A204.1 (cell line): ENCODE data around the gene PBX1.

Experiments
- FAIRE-seq: peaks from 2 replicates; lab custom pipeline; 2012; peaks lifted over from hg19 to GRCh38; lab: Jason Lieb, UNC

PBX1 gene

GRCh38 chr1:164761009-164761408 is 202.0 kb downstream of the PBX1 start:
- no peak for FAIRE-seq

- no peak for FAIRE-seq
Measured at GRCh38 chr1:164763098-164763497, 204.1 kb downstream of the PBX1 start.

GRCh38 chr1:164764333-164764732 is 205.3 kb downstream of the PBX1 start:
- FAIRE-seq = no peak

GRCh38 chr1:164765557-164765956 is 206.6 kb downstream of the PBX1 start:
- no peak for FAIRE-seq

GRCh38 chr1:164765992-164766720 is 207.2 kb downstream of the PBX1 start:
- FAIRE-seq = no peak

- no peak for FAIRE-seq
Measured at GRCh38 chr1:164767752-164768402, 208.9 kb downstream of the PBX1 start.

- FAIRE-seq = no peak
Measured at GRCh38 chr1:164768619-164769018, 209.6 kb downstream of the PBX1 start.

- no peak for FAIRE-seq
Measured at GRCh38 chr1:164769486-164770130, 210.6 kb downstream of the PBX1 start.

- FAIRE-seq = no peak
Measured at GRCh38 chr1:164770131-164770529, 211.1 kb downstream of the PBX1 start.

GRCh38 chr1:164771041-164771618 is 212.1 kb downstream of the PBX1 start:
- no peak for FAIRE-seq

GRCh38 chr1:164771619-164772361 is 212.8 kb downstream of the PBX1 start:
- FAIRE-seq = no peak

- FAIRE-seq = no peak
Measured at GRCh38 chr1:164772635-164773034, 213.7 kb downstream of the PBX1 start.

GRCh38 chr1:164773102-164773501 is 214.1 kb downstream of the PBX1 start:
- FAIRE-seq = no peak

GRCh38 chr1:164774413-164774812 is 215.4 kb downstream of the PBX1 start:
- FAIRE-seq = no peak

GRCh38 chr1:164774819-164775654 is 216.1 kb downstream of the PBX1 start:
- FAIRE-seq = no peak

GRCh38 chr1:164777518-164777917 is 218.5 kb downstream of the PBX1 start:
- no peak for FAIRE-seq

- FAIRE-seq = no peak
Measured at GRCh38 chr1:164779376-164779775, 220.4 kb downstream of the PBX1 start.

- FAIRE-seq = no peak
Measured at GRCh38 chr1:164780111-164780812, 221.3 kb downstream of the PBX1 start.

GRCh38 chr1:164780863-164781262 is 221.9 kb downstream of the PBX1 start:
- no peak for FAIRE-seq

- FAIRE-seq = no peak
Measured at GRCh38 chr1:164781972-164782371, 223.0 kb downstream of the PBX1 start.
